SK-N-SH (cell line): Measurements from ENCODE around the gene IL2RA. TPM values are rescaled to one million over a fixed set of nuclear protein-coding genes. Genes with fewer than 3 reads are reported as not detected.

Experiments used
- CTCF ChIA-PET: fragments of 300-600, 350-600 bp; formaldehyde crosslinking; extraction: SDS; loops from one replicate; lab custom pipeline; 2021; lab: Yijun Ruan, JAX
- POLR2A ChIA-PET: fragments of 350-600 bp; sonication (Branson Sonifier 250); formaldehyde crosslinking; extraction: SDS; loops from one replicate; lab custom pipeline; 2020; ENCODE audit warnings: antibody characterized with exemption, inconsistent platforms; lab: Yijun Ruan, JAX
- DNase-seq: peaks from one replicate; pipeline ENCODE4 v3.0.0; 2012
- H2AFZ ChIP-seq: fragments of 200-600 bp; sonication (generic); 2 replicates; pipeline ENCODE4 v1.8.1; 2016; ENCODE audit warnings: antibody characterized with exemption, mild to moderate bottlenecking, low read depth
- H3F3A ChIP-seq: fragments of 200-600 bp; sonication (generic); replicated peaks from 2 replicates; pipeline ENCODE3; 2016; ENCODE audit warnings: antibody characterized with exemption, mild to moderate bottlenecking; ENCODE audit not compliant: insufficient read depth
- H3K27ac ChIP-seq, 2 experiments: fragments of 200-500 bp in 1 of 2; fragments of 200-600 bp in 1 of 2; sonication (Bioruptor generic) in 1 of 2; sonication (generic), shearing (Covaris generic) in 1 of 2; 2 replicates each; pipeline versions ENCODE4 v1.5.1 to v1.6.1; 2014 to 2016; ENCODE audit warnings: low read depth in 2 of 2, inconsistent platforms in 1 of 2, low read length in 1 of 2, mild to moderate bottlenecking in 1 of 2, mixed read lengths in 1 of 2
- H3K27me3 ChIP-seq: fragments of 200-600 bp; sonication (generic), shearing (Covaris generic); 2 replicates; pipeline ENCODE4 v1.6.1; 2016; ENCODE audit warnings: mixed run types; ENCODE audit not compliant: insufficient read depth
- H3K36me3 ChIP-seq, 2 experiments: fragments of 200-500 bp in 1 of 2; fragments of 200-600 bp in 1 of 2; sonication (Bioruptor generic) in 1 of 2; sonication (generic) in 1 of 2; replicated peaks in 1 of 2; 2 replicates each; pipeline versions ENCODE3 to v1.5.1; 2014 to 2016; ENCODE audit warnings: low read length in 1 of 2, mild to moderate bottlenecking in 1 of 2; ENCODE audit not compliant: insufficient read depth in 2 of 2, control insufficient read depth in 1 of 2
- H3K4me1 ChIP-seq, 2 experiments: fragments of 200-500 bp in 1 of 2; fragments of 200-600 bp in 1 of 2; sonication (Bioruptor generic) in 1 of 2; sonication (generic), shearing (Covaris generic) in 1 of 2; 2 replicates each; pipeline versions ENCODE4 v1.5.1 to v1.6.1; 2014 to 2016; ENCODE audit warnings: low read depth in 1 of 2, low read length in 1 of 2, mixed run types in 1 of 2; ENCODE audit not compliant: insufficient read depth in 2 of 2, control insufficient read depth in 1 of 2
- H3K4me2 ChIP-seq: fragments of 200-600 bp; sonication (generic), shearing (Covaris generic); 2 replicates; pipeline ENCODE4 v1.6.1; 2017; ENCODE audit warnings: mixed run types
- H3K4me3 ChIP-seq, 2 experiments: fragments of 200-500 bp in 1 of 2; fragments of 200-600 bp in 1 of 2; sonication (Bioruptor generic) in 1 of 2; sonication (generic), shearing (Covaris generic) in 1 of 2; 2 replicates each; pipeline versions ENCODE4 v1.5.1 to v1.8.1; 2014 to 2016; ENCODE audit warnings: low read depth in 2 of 2, inconsistent platforms in 1 of 2, low read length in 1 of 2, mild to moderate bottlenecking in 1 of 2, mixed read lengths in 1 of 2, moderate library complexity in 1 of 2
- H3K79me2 ChIP-seq: fragments of 200-600 bp; sonication (generic); 2 replicates; pipeline ENCODE4 v1.8.1; 2017; ENCODE audit warnings: mild to moderate bottlenecking; ENCODE audit not compliant: insufficient read depth
- H3K9ac ChIP-seq: fragments of 200-600 bp; sonication (generic); 2 replicates; pipeline ENCODE4 v1.6.1; 2017; ENCODE audit warnings: mixed run types
- H3K9me2 ChIP-seq: fragments of 200-600 bp; sonication (generic); 2 replicates; pipeline ENCODE4 v1.6.1; 2017; ENCODE audit warnings: mixed run types
- H3K9me3 ChIP-seq: fragments of 200-600 bp; sonication (generic); 2 replicates; pipeline ENCODE4 v1.6.1; 2017; ENCODE audit warnings: mixed run types, mild to moderate bottlenecking, moderate library complexity
- H4K20me1 ChIP-seq: fragments of 200-600 bp; sonication (generic); 2 replicates; pipeline ENCODE4 v1.6.1; 2017; ENCODE audit warnings: mild to moderate bottlenecking, mixed run types; ENCODE audit not compliant: insufficient read depth
- CHD2 ChIP-seq: fragments of 150-350 bp; IDR thresholded peaks from 2 replicates; pipeline ENCODE4 v1.6.1; 2018; ENCODE audit warnings: low read length; ENCODE audit not compliant: partially characterized antibody
- CTCF ChIP-seq: fragments of 200-600 bp; sonication (generic); IDR thresholded peaks from 2 replicates; pipeline ENCODE4 v1.6.1; 2017; ENCODE audit warnings: antibody characterized with exemption, mild to moderate bottlenecking, moderate library complexity
- JUND ChIP-seq: IDR thresholded peaks from 2 replicates; pipeline ENCODE4 v1.4.0; 2012
- MAX ChIP-seq: IDR thresholded peaks from 2 replicates; pipeline ENCODE4 v1.4.0; 2012; ENCODE audit warnings: low read depth
- MEF2A ChIP-seq: IDR thresholded peaks from 2 replicates; pipeline ENCODE4 v1.4.0; 2012; ENCODE audit warnings: low read depth, borderline replicate concordance
- RAD21 ChIP-seq: IDR thresholded peaks from 2 replicates; pipeline ENCODE4 v1.6.1; 2012; ENCODE audit warnings: mild to moderate bottlenecking, low read length
- REST ChIP-seq: IDR thresholded peaks from 2 replicates; pipeline ENCODE4 v1.6.1; 2012; ENCODE audit warnings: mild to moderate bottlenecking, low read depth, low read length, moderate library complexity
- RXRA ChIP-seq: IDR thresholded peaks from 2 replicates; pipeline ENCODE4 v1.4.0; 2012; ENCODE audit warnings: low read depth, mild to moderate bottlenecking, borderline replicate concordance
- SMC3 ChIP-seq: IDR thresholded peaks from 2 replicates; pipeline ENCODE4 v1.6.1; 2012; ENCODE audit warnings: low read depth, low read length, improper control_type of control experiment
- USF1 ChIP-seq: IDR thresholded peaks from 2 replicates; pipeline ENCODE4 v1.4.0; 2012; ENCODE audit warnings: low read depth, borderline replicate concordance
- WGBS: methylation state at CpG from one replicate; pipeline ENCODE4 v1.1.6; 2017; ENCODE audit warnings: low lambda C conversion rate; 5-methylcytosine and 5-hydroxymethylcytosine counted together
- polyA plus RNA-seq, 3 experiments: library from polyadenylated mRNA; depleted of rRNA; stranded (reverse); fragments of >200 nt; gene quantifications; 2 replicates each; pipeline ENCODE4 v1.2.3, GENCODE V29; 2012

The IL2RA gene
- polyA plus RNA-seq, 1 of the 3 experiments (the other 2 are of a cell fraction): not detected

- no peak for TF ChIP-seq CTCF
Observed at GRCh38 chr10:5976512-5977470, 85.4 kb downstream of the IL2RA start (continued).

GRCh38 chr10:5975641-5976473 is 86.3 kb downstream of the IL2RA start:
- peaks cover 8% of the 10 kb centered on the region; the same call in 1 of the 2 replicates for H3K27me3 ChIP-seq
- H3K4me2 ChIP-seq: no peak overlapping the region
- no peak overlapping the region for H2AFZ ChIP-seq
- H3K9me3 ChIP-seq: no peaks in the 10 kb centered on the region; the same call in 1 of the 2 replicates
- WGBS: 85% methylated on average over 20 of the region's 20 CpGs
- no peaks in the 10 kb centered on the region for H3K36me3 ChIP-seq
- H3K4me1 ChIP-seq: no peaks in the 10 kb centered on the region; a peak in 1 of 4 replicates
- ChIA-PET CTCF (interaction anchor here (0.6 to 1.0 kb wide), 3 partner anchors 13 to 590 kb away, joined by 3 read pairs; no protein-coding TSS in a partner anchor), POLR2A (no interaction called here)
- DNase-seq: no peak
- no peaks in the 10 kb centered on the region for H4K20me1 ChIP-seq
- H3F3A ChIP-seq: peaks cover 10% of the 10 kb centered on the region
- H3K9ac ChIP-seq: no peak overlapping the region
- no peaks in the 10 kb centered on the region for H3K9me2 ChIP-seq
- H3K4me3 ChIP-seq: no peak overlapping the region
- no peak overlapping the region for H3K27ac ChIP-seq
- TF ChIP-seq RXRA (no peak), CTCF (no peak), USF1 (no peak), MAX (no peak), SMC3 (no peak), MEF2A (no peak), CHD2 (no peak), RAD21 (no peak), JUND (no peak), REST (no peak)
- TF ChIP-seq, all 33 proteins: peak for 0
- H3K79me2 ChIP-seq: no peaks in the 10 kb centered on the region
